ENCODE results near the gene SYT12. TPM values are rescaled to one million over a fixed set of nuclear protein-coding genes. Genes with fewer than 3 reads are reported as not detected.

SYT12 gene
- total RNA-seq, 5 donors from 2014 or later (not counting 1 experiment from before 2014, with no cell fraction given): 0.20 TPM; not detected in 4

DNA sequence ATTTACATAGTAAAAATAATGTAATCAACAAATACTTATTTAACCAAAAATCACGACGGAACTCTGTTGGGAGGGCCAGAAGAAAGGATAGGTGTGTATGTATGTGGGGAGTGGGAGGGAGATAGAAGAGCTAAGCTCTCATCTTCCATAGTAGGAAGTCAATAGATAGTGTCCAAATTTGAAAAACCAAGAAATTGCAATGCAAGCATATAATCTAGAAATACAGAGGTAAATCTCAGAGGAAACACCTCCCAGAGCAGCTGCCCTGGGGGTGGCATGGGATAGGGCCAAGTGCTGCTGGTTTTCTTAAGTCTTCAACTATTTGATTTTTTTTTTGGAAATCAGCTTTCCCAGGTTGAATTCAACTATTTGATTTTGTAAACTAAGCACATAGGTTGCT, 30.9 kb upstream of the SYT12 start:
- no CpG with 5 or more reads among the region's 2 CpGs for WGBS (ENCODE audit: insufficient coverage)
- peaks cover 0 to 2% (median 0%) of the 10 kb centered on the region in 3 donors for H3K4me1 Mint-ChIP-seq

DNA sequence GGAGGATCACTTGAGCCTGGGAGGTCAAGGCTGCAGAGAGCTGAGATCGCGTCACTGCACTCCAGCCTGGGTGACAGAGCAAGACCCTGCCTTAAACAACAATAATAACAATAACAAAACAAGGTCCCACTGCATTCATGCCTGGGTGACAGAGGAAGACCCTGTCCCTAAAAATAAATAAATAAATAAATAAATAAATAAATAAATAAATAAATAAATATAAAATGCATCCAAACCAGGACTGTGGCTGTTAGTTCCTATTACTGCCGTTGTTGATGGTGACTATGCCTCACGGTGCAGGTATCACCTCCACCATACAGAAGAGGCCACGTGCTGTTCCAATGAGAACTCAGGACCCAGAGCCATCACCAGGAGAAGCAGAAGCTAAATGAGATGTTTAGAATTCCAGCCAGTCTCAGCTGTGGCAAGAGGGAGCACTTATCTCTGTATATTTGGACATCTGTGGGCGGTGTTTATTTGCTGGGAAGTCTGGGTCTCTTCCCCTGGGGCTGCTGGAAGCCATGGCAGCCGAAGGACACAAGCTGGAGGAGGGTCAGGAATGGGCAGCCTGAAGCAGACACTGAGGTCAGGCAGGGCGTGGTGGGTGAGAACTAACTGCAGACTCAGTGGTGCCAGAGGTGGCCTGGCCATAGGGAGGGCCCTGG, 26.2 kb upstream of the SYT12 start:
- no peaks in the 10 kb centered on the region for H3K4me1 Mint-ChIP-seq
- POLR2A ChIA-PET: interaction anchor here in 1 of 2 donors (0.6 kb wide), 1 partner anchor 32 kb away, joined by 8 read pairs; no protein-coding TSS in a partner anchor
- CTCF ChIA-PET: no interaction called here
- H3K27me3 Mint-ChIP-seq: peaks cover 11 to 21% of the 10 kb centered on the region in 2 donors
- H3K36me3 Mint-ChIP-seq: no peaks in the 10 kb centered on the region
- DNase-seq (no peak), ATAC-seq (replicated peaks in 1 of 4) (no peak)
- H3K9me3 Mint-ChIP-seq: no peaks in the 10 kb centered on the region
- no peaks in the 10 kb centered on the region for H3K36me3 ChIP-seq (ENCODE audit: control insufficient read depth in 2 of 2, extremely low read depth in 1 of 2, insufficient read depth in 1 of 2, low read length in 1 of 2)
- peaks cover 0 to 29% of the 10 kb centered on the region in 2 experiments for H3K27me3 ChIP-seq (replicated peaks in 1 of 2; ENCODE audit: control insufficient read depth in 2 of 2, extremely low read depth in 1 of 2, insufficient read depth in 2 of 2, low read length in 1 of 2)
- H3K4me1 ChIP-seq (ENCODE audit: control insufficient read depth in 1 of 2, extremely low read depth in 1 of 2, insufficient read depth in 2 of 2, low read length in 2 of 2): no peaks in the 10 kb centered on the region
- no peaks in the 10 kb centered on the region for H3K9me3 ChIP-seq
- WGBS (ENCODE audit: insufficient coverage): 66% methylated on average over 3 of the region's 8 CpGs
- H3K4me3 Mint-ChIP-seq: no peak overlapping the region
- H3K27ac Mint-ChIP-seq: no peak overlapping the region
- no peak overlapping the region for H3K4me3 ChIP-seq (ENCODE audit: control insufficient read depth in 1 of 2, extremely low read depth in 1 of 2, low read length in 1 of 2)
- no peak overlapping the region for H3K27ac ChIP-seq (ENCODE audit: low read length)

More for the DNA sequence above, 30.9 kb upstream of the SYT12 start:
- Histone ChIP-seq H3K9me3 (no peaks in the 10 kb centered on the region), H3K4me3 (ENCODE audit: control insufficient read depth in 1 of 2, extremely low read depth in 1 of 2, low read length in 1 of 2) (no peak overlapping the region), H3K4me1 (ENCODE audit: control insufficient read depth in 1 of 2, extremely low read depth in 1 of 2, insufficient read depth in 2 of 2, low read length in 2 of 2) (no peaks in the 10 kb centered on the region), H3K27me3 (replicated peaks in 1 of 2; ENCODE audit: control insufficient read depth in 2 of 2, extremely low read depth in 1 of 2, insufficient read depth in 2 of 2, low read length in 1 of 2) (peaks cover 0 to 17% of the 10 kb centered on the region in 2 experiments), H3K27ac (ENCODE audit: low read length) (no peak overlapping the region), H3K36me3 (ENCODE audit: control insufficient read depth in 2 of 2, extremely low read depth in 1 of 2, insufficient read depth in 1 of 2, low read length in 1 of 2) (no peaks in the 10 kb centered on the region)
- H3K36me3 Mint-ChIP-seq: no peaks in the 10 kb centered on the region
- ChIA-PET CTCF (interaction anchor here (0.6 to 1.0 kb wide), 3 partner anchors 15 to 1297 kb away, joined by 3 read pairs; no protein-coding TSS in a partner anchor), POLR2A (no interaction called here)
- ATAC-seq (replicated peaks in 1 of 4) (no peak), DNase-seq (no peak)
- no peaks in the 10 kb centered on the region for H3K9me3 Mint-ChIP-seq
- no peak overlapping the region for H3K27ac Mint-ChIP-seq
- no peak overlapping the region for H3K4me3 Mint-ChIP-seq
- H3K27me3 Mint-ChIP-seq: peaks cover 6 to 19% of the 10 kb centered on the region in 2 donors

DNA sequence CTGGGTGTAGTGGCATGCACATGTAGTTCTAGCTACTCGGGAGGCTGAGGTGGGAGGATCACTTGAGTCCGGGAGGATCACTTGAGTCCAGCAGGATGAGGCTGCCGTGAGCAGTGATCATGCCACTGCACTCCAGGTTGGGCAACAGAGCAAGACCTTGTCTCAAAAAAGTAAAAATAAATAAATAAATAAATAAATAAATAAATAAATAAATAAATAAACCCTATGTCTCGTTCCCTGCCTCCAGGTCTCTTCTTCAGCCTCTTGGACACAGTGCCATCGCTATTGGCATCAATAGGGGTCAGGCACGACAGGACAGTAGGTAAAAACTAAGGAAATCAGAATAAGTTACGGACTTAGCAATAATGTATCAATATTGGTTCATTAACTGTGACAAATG, 23.4 kb upstream of the SYT12 start:
- DNase-seq (no peak), ATAC-seq (replicated peaks in 1 of 4) (no peak)
- no peaks in the 10 kb centered on the region for H3K9me3 ChIP-seq
- H3K27me3 ChIP-seq (replicated peaks in 1 of 2; ENCODE audit: control insufficient read depth in 2 of 2, extremely low read depth in 1 of 2, insufficient read depth in 2 of 2, low read length in 1 of 2): peaks cover 0 to 28% of the 10 kb centered on the region in 2 experiments
- H3K4me1 Mint-ChIP-seq: no peaks in the 10 kb centered on the region
- H3K9me3 Mint-ChIP-seq: no peaks in the 10 kb centered on the region
- no peak overlapping the region for H3K27ac ChIP-seq (ENCODE audit: low read length)
- no peaks in the 10 kb centered on the region for H3K36me3 ChIP-seq (ENCODE audit: control insufficient read depth in 2 of 2, extremely low read depth in 1 of 2, insufficient read depth in 1 of 2, low read length in 1 of 2)
- ChIA-PET CTCF (interaction anchor here in 1 of 2 donors (0.6 kb wide), 1 partner anchor 266 kb away, joined by 3 read pairs; no protein-coding TSS in a partner anchor), POLR2A (no interaction called here)
- 90% methylated on average over 2 of the region's 7 CpGs for WGBS (ENCODE audit: insufficient coverage)
- H3K4me1 ChIP-seq (ENCODE audit: control insufficient read depth in 1 of 2, extremely low read depth in 1 of 2, insufficient read depth in 2 of 2, low read length in 2 of 2): no peaks in the 10 kb centered on the region
- H3K36me3 Mint-ChIP-seq: no peaks in the 10 kb centered on the region
- no peak overlapping the region for H3K27ac Mint-ChIP-seq
- no peak overlapping the region for H3K4me3 ChIP-seq (ENCODE audit: control insufficient read depth in 1 of 2, extremely low read depth in 1 of 2, low read length in 1 of 2)
- H3K4me3 Mint-ChIP-seq: no peak overlapping the region
- H3K27me3 Mint-ChIP-seq: peaks cover 5 to 9% of the 10 kb centered on the region in 2 donors

DNA sequence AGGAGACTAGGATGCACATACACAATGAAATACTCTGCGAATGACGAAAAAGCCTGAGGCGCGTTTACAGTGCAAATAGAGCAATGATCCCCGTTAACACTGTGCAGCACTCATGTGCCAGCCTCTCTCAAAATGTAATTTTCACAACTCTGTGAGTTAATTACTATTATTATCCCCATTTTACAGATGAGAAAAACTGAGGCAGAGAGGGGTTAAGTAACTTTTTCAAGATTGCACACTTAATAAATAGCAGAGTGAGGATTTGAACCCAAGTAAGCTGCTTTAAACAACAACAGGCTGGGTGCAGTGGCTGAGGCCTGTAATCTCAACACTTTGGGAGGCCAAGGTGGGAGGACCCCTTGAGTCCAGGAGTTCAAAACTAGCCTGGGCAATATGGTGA, 21.6 kb upstream of the SYT12 start:
- Mint-ChIP-seq H3K27ac (no peak overlapping the region), H3K9me3 (no peaks in the 10 kb centered on the region), H3K4me1 (peaks cover 2 to 4% (median 2%) of the 10 kb centered on the region in 3 donors), H3K27me3 (peaks cover 5 to 9% of the 10 kb centered on the region in 2 donors), H3K4me3 (no peak overlapping the region), H3K36me3 (no peaks in the 10 kb centered on the region)
- ChIA-PET POLR2A (no interaction called here), CTCF (interaction anchor here in 1 of 2 donors (0.6 kb wide), 1 partner anchor 15 kb away, joined by 3 read pairs; no protein-coding TSS in a partner anchor)
- DNase-seq (no peak), ATAC-seq (replicated peaks in 1 of 4) (no peak)
- Histone ChIP-seq H3K4me1 (ENCODE audit: control insufficient read depth in 1 of 2, extremely low read depth in 1 of 2, insufficient read depth in 2 of 2, low read length in 2 of 2) (no peaks in the 10 kb centered on the region), H3K36me3 (ENCODE audit: control insufficient read depth in 2 of 2, extremely low read depth in 1 of 2, insufficient read depth in 1 of 2, low read length in 1 of 2) (no peaks in the 10 kb centered on the region), H3K27ac (ENCODE audit: low read length) (no peak overlapping the region), H3K4me3 (ENCODE audit: control insufficient read depth in 1 of 2, extremely low read depth in 1 of 2, low read length in 1 of 2) (no peak overlapping the region), H3K27me3 (replicated peaks in 1 of 2; ENCODE audit: control insufficient read depth in 2 of 2, extremely low read depth in 1 of 2, insufficient read depth in 2 of 2, low read length in 1 of 2) (peaks cover 0 to 22% of the 10 kb centered on the region in 2 experiments), H3K9me3 (no peaks in the 10 kb centered on the region)
- WGBS (ENCODE audit: insufficient coverage): no CpG with 5 or more reads among the region's 5 CpGs

DNA sequence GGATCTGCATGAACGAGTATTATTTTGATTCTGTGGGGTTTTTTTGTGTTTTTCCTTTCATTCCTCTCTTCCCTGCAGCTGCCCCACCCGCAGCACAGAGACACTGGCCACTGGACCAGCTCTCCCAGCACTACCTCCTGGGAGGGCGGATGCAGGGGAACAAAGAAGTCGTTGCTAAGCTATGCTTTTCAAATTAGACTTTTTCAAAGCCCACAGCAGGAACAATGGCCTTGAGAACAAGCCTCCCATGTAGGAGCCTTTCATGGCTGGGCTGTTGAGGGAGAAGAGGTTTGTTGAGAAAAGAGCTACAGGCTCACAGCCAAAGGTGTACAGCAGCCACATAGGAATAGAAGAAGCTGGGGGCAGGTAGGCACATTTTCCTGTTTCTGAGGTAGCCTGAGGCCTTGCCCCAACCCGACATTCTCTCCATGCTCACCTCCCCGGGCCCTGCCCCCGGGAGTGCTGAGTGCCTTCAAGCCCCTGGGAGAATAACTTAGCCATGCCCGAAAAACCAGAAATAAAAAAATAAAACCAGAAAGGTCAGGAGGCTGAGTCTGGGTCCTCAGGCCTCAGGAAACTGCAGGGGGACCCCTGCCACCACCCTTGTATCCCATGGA, 20.5 kb upstream of the SYT12 start:
- CTCF ChIA-PET: no interaction called here
- 82% methylated on average over 4 of the region's 8 CpGs for WGBS (ENCODE audit: insufficient coverage)
- ATAC-seq (replicated peaks in 1 of 4) (no peak), DNase-seq (no peak)
- POLR2A ChIA-PET: no interaction called here
- Histone ChIP-seq H3K36me3 (ENCODE audit: control insufficient read depth in 2 of 2, extremely low read depth in 1 of 2, insufficient read depth in 1 of 2, low read length in 1 of 2) (no peaks in the 10 kb centered on the region), H3K27ac (ENCODE audit: low read length) (no peak overlapping the region), H3K9me3 (no peaks in the 10 kb centered on the region), H3K4me1 (ENCODE audit: control insufficient read depth in 1 of 2, extremely low read depth in 1 of 2, insufficient read depth in 2 of 2, low read length in 2 of 2) (no peaks in the 10 kb centered on the region), H3K4me3 (ENCODE audit: control insufficient read depth in 1 of 2, extremely low read depth in 1 of 2, low read length in 1 of 2) (no peak overlapping the region), H3K27me3 (replicated peaks in 1 of 2; ENCODE audit: control insufficient read depth in 2 of 2, extremely low read depth in 1 of 2, insufficient read depth in 2 of 2, low read length in 1 of 2) (peaks cover 0 to 14% of the 10 kb centered on the region in 2 experiments)
- Mint-ChIP-seq H3K36me3 (no peaks in the 10 kb centered on the region), H3K9me3 (no peaks in the 10 kb centered on the region), H3K4me1 (peaks cover 2 to 10% (median 4%) of the 10 kb centered on the region in 3 donors), H3K27ac (no peak overlapping the region), H3K4me3 (no peak overlapping the region), H3K27me3 (peaks cover 2 to 5% of the 10 kb centered on the region in 2 donors)

DNA sequence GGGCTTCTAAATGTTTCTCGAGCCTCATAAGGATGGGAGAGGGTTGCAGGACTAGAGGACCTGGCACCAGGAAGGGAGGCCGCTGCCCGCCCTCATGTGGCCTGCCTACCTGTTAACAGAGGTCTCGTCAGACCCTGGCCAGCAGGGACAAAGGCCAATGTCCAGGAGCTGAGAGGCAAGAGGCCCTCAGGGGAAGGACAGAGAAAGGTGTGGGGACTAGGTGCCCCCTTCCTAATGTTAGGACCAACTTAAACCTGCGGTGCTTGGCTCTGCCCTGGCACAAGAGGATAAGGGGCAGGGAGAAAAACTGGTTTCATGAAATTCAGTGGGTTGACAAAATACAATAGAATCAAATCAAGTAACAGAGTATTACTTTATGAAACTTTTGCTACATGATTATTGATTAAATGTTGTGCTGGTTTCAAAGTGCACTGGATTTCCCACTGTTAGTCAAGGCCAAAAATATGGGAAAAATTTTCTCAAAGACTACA, 20.0 kb upstream of the SYT12 start:
- Mint-ChIP-seq H3K9me3 (no peaks in the 10 kb centered on the region), H3K27ac (no peak overlapping the region), H3K36me3 (no peaks in the 10 kb centered on the region), H3K27me3 (peaks cover 0 to 5% of the 10 kb centered on the region in 2 donors), H3K4me1 (peaks cover 2 to 10% (median 4%) of the 10 kb centered on the region in 3 donors), H3K4me3 (no peak overlapping the region)
- 85% methylated on average over 4 of the region's 5 CpGs for WGBS (ENCODE audit: insufficient coverage)
- ChIA-PET POLR2A (no interaction called here), CTCF (no interaction called here)
- DNase-seq: no peak
- no peak overlapping the region for H3K27ac ChIP-seq (ENCODE audit: low read length)
- peaks cover 0 to 10% of the 10 kb centered on the region in 2 experiments for H3K27me3 ChIP-seq (replicated peaks in 1 of 2; ENCODE audit: control insufficient read depth in 2 of 2, extremely low read depth in 1 of 2, insufficient read depth in 2 of 2, low read length in 1 of 2)
- H3K9me3 ChIP-seq: no peaks in the 10 kb centered on the region
- H3K36me3 ChIP-seq (ENCODE audit: control insufficient read depth in 2 of 2, extremely low read depth in 1 of 2, insufficient read depth in 1 of 2, low read length in 1 of 2): no peaks in the 10 kb centered on the region
- no peak overlapping the region for H3K4me3 ChIP-seq (ENCODE audit: control insufficient read depth in 1 of 2, extremely low read depth in 1 of 2, low read length in 1 of 2)
- no peak for ATAC-seq (replicated peaks in 1 of 4)
- H3K4me1 ChIP-seq (ENCODE audit: control insufficient read depth in 1 of 2, extremely low read depth in 1 of 2, insufficient read depth in 2 of 2, low read length in 2 of 2): no peaks in the 10 kb centered on the region

All from T-cell (primary cell).